Measurements from ENCODE around the gene RSRP1.

The RSRP1 gene

DNA sequence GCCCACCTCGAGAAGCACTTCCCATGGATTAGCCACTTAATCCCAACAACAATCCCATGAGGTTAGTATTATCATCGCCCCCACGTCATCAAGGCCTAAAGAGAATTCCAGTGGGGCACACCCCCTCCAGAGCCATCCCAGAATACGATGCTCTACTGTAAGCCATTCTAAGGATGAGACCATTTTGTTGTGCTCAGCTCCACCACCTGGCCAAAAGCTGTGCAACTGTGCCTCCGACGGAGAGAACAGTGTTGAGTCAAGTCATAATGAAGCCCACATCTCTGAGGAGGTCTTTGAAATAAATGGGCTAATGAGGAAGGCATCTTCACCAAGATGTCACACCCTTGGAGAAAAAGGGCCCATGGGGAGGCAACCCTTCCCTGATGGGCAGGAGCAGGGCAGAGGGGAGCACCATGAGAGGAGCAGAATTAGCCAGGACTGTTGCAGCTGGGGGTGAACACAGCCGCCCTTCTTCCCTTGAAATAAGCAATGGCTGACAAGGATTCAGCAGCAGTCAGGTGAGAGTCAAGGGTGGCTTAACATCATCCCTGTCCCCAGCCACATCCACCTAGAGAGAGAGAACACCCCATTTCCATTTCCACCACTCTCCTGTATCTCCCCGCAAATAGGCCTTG lies 29.5 kb downstream of the RSRP1 start:
- no peak overlapping the region for H3K4me3 ChIP-seq (ENCODE audit: low read depth, low read length)
- no peak for TF ChIP-seq CTCF (IDR thresholded peaks at IDR 0.05; ENCODE audit: low read depth, low read length)

GRCh38 chr1:25217015-25217414 lies 30.2 kb downstream of the RSRP1 start:
- no peak for TF ChIP-seq CTCF (IDR thresholded peaks at IDR 0.05; ENCODE audit: low read depth, low read length)
- H3K4me3 ChIP-seq (ENCODE audit: low read depth, low read length): no peak overlapping the region

- TF ChIP-seq CTCF (IDR thresholded peaks at IDR 0.05; ENCODE audit: low read depth, low read length): no peak
- no peak overlapping the region for H3K4me3 ChIP-seq (ENCODE audit: low read depth, low read length)
These were observed 31.1 kb downstream of the RSRP1 start for GRCh38 chr1:25216123-25216522.

GRCh38 chr1:25212725-25213124 lies 34.5 kb downstream of the RSRP1 start:
- no peak for TF ChIP-seq CTCF (IDR thresholded peaks at IDR 0.05; ENCODE audit: low read depth, low read length)
- no peak overlapping the region for H3K4me3 ChIP-seq (ENCODE audit: low read depth, low read length)

DNA sequence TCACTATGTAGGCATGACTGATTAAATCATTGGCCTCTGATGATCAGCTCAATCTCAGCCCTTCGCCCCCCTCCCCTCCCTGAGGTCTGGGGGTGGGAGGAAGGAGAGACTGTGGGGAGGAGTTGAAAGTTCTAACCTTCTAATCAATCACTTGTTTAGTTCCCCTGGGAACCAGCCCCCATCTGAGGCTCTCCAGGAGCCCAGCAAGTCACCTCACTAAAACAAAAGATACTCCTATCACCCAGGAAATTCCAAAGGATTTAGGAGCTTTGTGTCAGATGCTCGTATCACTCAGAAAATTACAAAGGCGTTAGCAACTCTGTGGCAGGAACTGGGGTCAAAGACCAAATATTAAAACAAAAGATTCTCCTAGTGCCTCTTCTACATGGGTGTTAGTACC lies 36.5 kb downstream of the RSRP1 start:
- no peak for TF ChIP-seq CTCF (IDR thresholded peaks at IDR 0.05; ENCODE audit: low read depth, low read length)
- no peak overlapping the region for H3K4me3 ChIP-seq (ENCODE audit: low read depth, low read length)

DNA sequence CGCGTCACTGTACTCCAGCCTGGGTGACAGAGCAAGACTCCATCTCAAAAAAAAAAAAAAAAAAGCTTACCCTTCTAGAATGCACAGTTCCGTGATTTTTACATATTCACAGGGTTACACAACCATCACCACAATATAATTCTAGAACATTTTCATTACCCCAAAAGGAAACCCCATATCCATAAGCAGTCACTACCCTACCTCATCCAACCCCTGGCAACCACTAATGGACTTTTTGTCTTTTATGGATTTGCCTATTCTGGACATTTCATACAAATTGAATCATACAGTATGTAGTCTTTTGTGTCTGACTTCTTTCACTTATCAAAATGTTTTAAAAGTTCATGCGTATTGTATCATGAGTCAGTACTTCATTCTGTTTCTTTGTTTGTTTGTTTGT lies 37.7 kb downstream of the RSRP1 start:
- TF ChIP-seq CTCF (IDR thresholded peaks at IDR 0.05; ENCODE audit: low read depth, low read length): no peak

GRCh38 chr1:25208561-25209222 lies 38.6 kb downstream of the RSRP1 start:
- H3K4me3 ChIP-seq (ENCODE audit: low read depth, low read length): no peak overlapping the region
- TF ChIP-seq CTCF (IDR thresholded peaks at IDR 0.05; ENCODE audit: low read depth, low read length): no peak

More for the DNA sequence above, 37.7 kb downstream of the RSRP1 start:
- H3K4me3 ChIP-seq (ENCODE audit: low read depth, low read length): no peak overlapping the region
